Neuronal stem cell (in vitro differentiated cells): ENCODE results near the gene MLN.

Experiments used
- DNase-seq: peaks from one replicate; pipeline ENCODE4 v3.0.0-alpha.2; 2013; ENCODE audit warnings: low spot score
- H2AFZ ChIP-seq: one replicate; pipeline ENCODE4 v1.6.1; 2013; ENCODE audit warnings: mild to moderate bottlenecking, low read length, inconsistent platforms
- H2AK5ac ChIP-seq: 2 replicates; pipeline ENCODE4 v1.6.1; 2013; ENCODE audit warnings: low read depth, mild to moderate bottlenecking, inconsistent platforms, low read length, moderate library complexity, mixed read lengths
- H2BK120ac ChIP-seq: 2 replicates; pipeline ENCODE4 v1.6.1; 2013; ENCODE audit warnings: low read depth, mild to moderate bottlenecking, inconsistent platforms, low read length, moderate library complexity, mixed read lengths
- H2BK12ac ChIP-seq: one replicate; pipeline ENCODE4 v1.6.1; 2013; ENCODE audit warnings: low read length, inconsistent platforms
- H2BK15ac ChIP-seq: 2 replicates; pipeline ENCODE4 v1.6.1; 2013; ENCODE audit warnings: mild to moderate bottlenecking, low read length, inconsistent platforms, mixed read lengths
- H2BK5ac ChIP-seq: one replicate; pipeline ENCODE4 v1.6.1; 2013; ENCODE audit warnings: inconsistent platforms, mild to moderate bottlenecking, low read length, moderate library complexity
- H3K14ac ChIP-seq: one replicate; pipeline ENCODE4 v1.6.1; 2013; ENCODE audit warnings: low read length, inconsistent platforms
- H3K18ac ChIP-seq: 2 replicates; pipeline ENCODE4 v1.6.1; 2013; ENCODE audit warnings: low read length, inconsistent platforms
- H3K23ac ChIP-seq: 2 replicates; pipeline ENCODE4 v1.6.1; 2013; ENCODE audit warnings: low read depth, mild to moderate bottlenecking, mixed read lengths, low read length, inconsistent platforms; ENCODE audit not compliant: poor library complexity
- H3K27ac ChIP-seq: replicated peaks from 3 replicates; pipeline ENCODE4 v1.5.1; 2013; ENCODE audit warnings: low read length, inconsistent platforms
- H3K27me3 ChIP-seq, 3 experiments: 2 replicates each; pipeline ENCODE4 v1.6.1; 2013; ENCODE audit warnings: low read length in 3 of 3, mild to moderate bottlenecking in 2 of 3, inconsistent platforms in 1 of 3, low read depth in 1 of 3, mixed read lengths in 1 of 3, moderate library complexity in 1 of 3; ENCODE audit not compliant: control insufficient read depth in 3 of 3, insufficient read depth in 3 of 3
- H3K36me3 ChIP-seq, 2 donors: replicated peaks in 1 of 2; 2 replicates each; pipeline ENCODE4 v1.6.1; 2013; ENCODE audit warnings: low read length in 2 of 2; ENCODE audit not compliant: control insufficient read depth in 2 of 2, insufficient read depth in 2 of 2
- H3K4ac ChIP-seq: 2 replicates; pipeline ENCODE4 v1.6.1; 2013; ENCODE audit warnings: inconsistent platforms, mild to moderate bottlenecking, low read length, moderate library complexity
- H3K4me1 ChIP-seq, 2 donors: 1 replicate in 1 of 2; 2 replicates in 1 of 2; pipeline ENCODE4 v1.6.1; 2013; ENCODE audit warnings: low read length in 2 of 2, low read depth in 1 of 2; ENCODE audit not compliant: control insufficient read depth in 2 of 2, insufficient read depth in 1 of 2
- H3K4me2 ChIP-seq: one replicate; pipeline ENCODE4 v1.6.1; 2013; ENCODE audit warnings: mild to moderate bottlenecking, low read length, inconsistent platforms; ENCODE audit not compliant: insufficient read depth, poor library complexity, severe bottlenecking
- H3K4me3 ChIP-seq, 2 donors: 2 replicates each; pipeline ENCODE4 v1.5.1; 2013; ENCODE audit warnings: low read length in 2 of 2, mild to moderate bottlenecking in 2 of 2, inconsistent platforms in 1 of 2, moderate library complexity in 1 of 2
- H3K79me1 ChIP-seq: one replicate; pipeline ENCODE4 v1.6.1; 2013; ENCODE audit warnings: low read depth, mild to moderate bottlenecking, inconsistent platforms, low read length, moderate library complexity
- H3K9ac ChIP-seq: one replicate; pipeline ENCODE4 v1.6.1; 2013; ENCODE audit warnings: mild to moderate bottlenecking, low read depth, low read length, inconsistent platforms; ENCODE audit not compliant: poor library complexity
- H3K9me3 ChIP-seq, 2 donors: replicated peaks in 1 of 2; 2 replicates each; pipeline versions ENCODE3 to v1.6.1; 2013; ENCODE audit warnings: low read length in 2 of 2, mild to moderate bottlenecking in 2 of 2, inconsistent platforms in 1 of 2, low read depth in 1 of 2, mixed read lengths in 1 of 2, moderate library complexity in 1 of 2; ENCODE audit not compliant: control insufficient read depth in 2 of 2, insufficient read depth in 1 of 2
- H4K8ac ChIP-seq: one replicate; pipeline ENCODE4 v1.6.1; 2013; ENCODE audit warnings: low read depth, mild to moderate bottlenecking, inconsistent platforms, low read length, moderate library complexity
- H4K91ac ChIP-seq: one replicate; pipeline ENCODE4 v1.6.1; 2013; ENCODE audit warnings: low read length, low read depth, mild to moderate bottlenecking, inconsistent platforms; ENCODE audit not compliant: poor library complexity
- WGBS, 2 donors: extraction: QIAGEN DNeasy Blood & Tissue Kit; methylation state at CpG; one replicate each; pipeline ENCODE4 v1.1.7; 2013; ENCODE audit warnings: missing lambda C conversion rate in 2 of 2, mixed read lengths in 1 of 2; ENCODE audit not compliant: insufficient read length in 2 of 2, insufficient replicate concordance in 1 of 2; ENCODE audit errors: extremely low coverage in 2 of 2; 5-methylcytosine and 5-hydroxymethylcytosine counted together

MLN gene

DNA sequence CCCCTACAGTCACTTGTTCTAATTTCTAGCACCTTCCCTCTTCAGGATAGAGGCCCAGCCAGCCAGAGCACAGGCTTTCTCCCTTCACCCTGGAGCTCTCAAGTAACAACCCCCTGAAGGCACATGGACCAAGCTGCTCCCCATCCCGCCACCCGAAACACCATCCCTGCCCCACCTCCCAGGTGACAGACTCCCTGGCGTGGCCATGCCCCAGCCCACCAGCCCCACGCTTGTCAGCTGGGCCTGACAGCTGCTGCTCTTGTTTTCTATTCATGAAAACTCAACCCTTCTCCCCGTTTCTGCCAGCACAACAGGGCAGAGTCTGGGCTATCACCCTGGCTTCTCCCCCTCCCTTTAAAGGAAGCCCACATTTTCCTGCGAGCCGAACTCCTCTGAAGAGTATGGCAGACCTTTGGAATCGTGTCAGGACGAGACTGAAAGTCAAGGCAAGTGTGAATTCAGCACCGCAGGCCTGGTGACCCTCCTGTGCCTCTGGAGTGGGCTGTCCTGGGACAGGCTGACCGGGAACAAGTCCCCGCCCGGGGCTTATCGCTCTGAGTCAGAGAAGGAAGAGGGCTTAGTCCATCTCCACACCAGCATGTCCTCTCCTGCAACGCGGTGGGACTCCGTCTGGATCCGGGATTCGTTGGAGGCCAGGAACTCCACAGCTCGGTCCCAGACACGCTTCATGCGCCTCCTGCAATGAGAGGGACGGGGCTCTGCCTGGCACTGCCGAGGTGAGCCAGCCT lies 31.5 kb downstream of the MLN start:
- H3K27me3 ChIP-seq, result no peaks in the 10 kb centered on the region
- peaks cover 33 to 49% of the 10 kb centered on the region in 2 donors for H3K36me3 ChIP-seq
- H2BK15ac ChIP-seq, result no peak overlapping the region
- H3K9ac ChIP-seq, result peak overlapping the region; percentile 79
- no peak overlapping the region for H3K23ac ChIP-seq
- DNase-seq, result no peak
- no peaks in the 10 kb centered on the region for H3K79me1 ChIP-seq
- no peak overlapping the region for H3K4me3 ChIP-seq
- no peak overlapping the region for H3K4me2 ChIP-seq
- H4K8ac ChIP-seq, result no peak overlapping the region
- no peak overlapping the region for H3K27ac ChIP-seq
- H4K91ac ChIP-seq, result no peak overlapping the region
- H3K14ac ChIP-seq, result no peak overlapping the region
- H3K18ac ChIP-seq, result peak overlapping the region; percentile 9
- WGBS, 2 donors, result no CpG with 5 or more reads among the region's 24 CpGs
- peaks cover 10 to 12% of the 10 kb centered on the region in 2 donors for H3K4me1 ChIP-seq
- no peak overlapping the region for H2BK120ac ChIP-seq
- no peak overlapping the region for H3K4ac ChIP-seq
- no peaks in the 10 kb centered on the region for H3K9me3 ChIP-seq
- H2AFZ ChIP-seq, result no peak overlapping the region
- H2AK5ac ChIP-seq, result no peak overlapping the region
- H2BK5ac ChIP-seq, result no peak overlapping the region
- H2BK12ac ChIP-seq, result no peak overlapping the region

GRCh38 chr6:33771146-33772081 lies 32.4 kb downstream of the MLN start:
- Histone ChIP-seq H3K79me1 (no peaks in the 10 kb centered on the region), H3K9ac (peak overlapping the region; percentile 79), H3K27me3 (no peaks in the 10 kb centered on the region), H3K18ac (peak overlapping the region; percentile 31), H4K8ac (no peak overlapping the region), H3K9me3 (no peaks in the 10 kb centered on the region), H3K27ac (no peak overlapping the region), H3K36me3 (peaks cover 25 to 40% of the 10 kb centered on the region in 2 donors), H3K4me1 (peaks cover 10 to 12% of the 10 kb centered on the region in 2 donors), H3K4ac (no peak overlapping the region), H3K14ac (no peak overlapping the region), H2AFZ (peak overlapping the region; percentile 64), H2AK5ac (no peak overlapping the region), H4K91ac (no peak overlapping the region), H3K23ac (peak overlapping the region; percentile 12), H2BK12ac (no peak overlapping the region), H2BK15ac (no peak overlapping the region), H2BK120ac (no peak overlapping the region), H2BK5ac (no peak overlapping the region), H3K4me2 (no peak overlapping the region), H3K4me3 (no peak overlapping the region)
- DNase-seq, result peak; percentile 77
- no CpG with 5 or more reads among the region's 47 CpGs for WGBS, 2 donors

GRCh38 chr6:33770833-33771145 lies 33.0 kb downstream of the MLN start:
- Histone ChIP-seq H2BK5ac (no peak overlapping the region), H3K18ac (no peak overlapping the region), H3K9ac (no peak overlapping the region), H2AFZ (no peak overlapping the region), H2BK12ac (no peak overlapping the region), H3K9me3 (no peaks in the 10 kb centered on the region), H4K8ac (no peak overlapping the region), H3K27me3 (no peaks in the 10 kb centered on the region), H3K23ac (no peak overlapping the region), H3K27ac (no peak overlapping the region), H3K4me1 (peaks cover 10 to 12% of the 10 kb centered on the region in 2 donors), H3K4ac (no peak overlapping the region), H3K14ac (no peak overlapping the region), H2AK5ac (peak overlapping the region; percentile 38), H2BK120ac (no peak overlapping the region), H4K91ac (no peak overlapping the region), H2BK15ac (no peak overlapping the region), H3K4me2 (no peak overlapping the region), H3K4me3 (no peak overlapping the region), H3K79me1 (no peaks in the 10 kb centered on the region), H3K36me3 (peaks cover 19 to 34% of the 10 kb centered on the region in 2 donors)
- DNase-seq, result no peak
- no CpG with 5 or more reads among the region's 3 CpGs for WGBS, 2 donors
